NCI-H2171 treated with DMSO at 0.1 percent for 48 hours (cell line): ENCODE data around the gene PPM1D.
A peak's percentile ranks its signal among the peaks of the same experiment; 100 is the strongest.
"Not testable (repeated sequence)": the region's sequence is repeated elsewhere in the genome, so short reads cannot be mapped to it uniquely, and the experiment has no call there.

ENCODE experiments used
- DNase-seq: peaks from one replicate; lab custom pipeline; 2025; lab: John Stamatoyannopoulos, UW

The PPM1D gene

GRCh38 chr17:60668741-60669140 lies 68.7 kb downstream of the PPM1D start:
- not testable (repeated sequence) for DNase-seq

DNA sequence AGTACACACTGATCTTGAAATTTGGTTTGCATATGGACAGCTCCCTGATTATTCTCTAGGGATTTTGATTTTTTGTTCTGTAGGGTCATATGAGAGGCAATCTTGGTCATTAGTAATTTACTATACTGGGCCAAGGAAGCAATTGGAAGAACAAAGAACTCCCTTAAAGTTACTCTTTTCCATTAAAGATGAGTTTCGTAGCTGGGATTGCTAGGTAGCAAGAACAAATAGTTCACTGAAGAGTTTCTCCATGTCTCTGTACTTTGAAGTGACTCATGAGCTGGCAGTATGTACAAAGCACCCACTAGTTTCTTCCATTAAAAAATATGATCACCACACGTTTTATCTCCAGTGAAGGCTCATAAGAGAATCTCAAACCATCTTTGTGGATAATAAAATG lies 71.5 kb downstream of the PPM1D start:
- no peak for DNase-seq

DNA sequence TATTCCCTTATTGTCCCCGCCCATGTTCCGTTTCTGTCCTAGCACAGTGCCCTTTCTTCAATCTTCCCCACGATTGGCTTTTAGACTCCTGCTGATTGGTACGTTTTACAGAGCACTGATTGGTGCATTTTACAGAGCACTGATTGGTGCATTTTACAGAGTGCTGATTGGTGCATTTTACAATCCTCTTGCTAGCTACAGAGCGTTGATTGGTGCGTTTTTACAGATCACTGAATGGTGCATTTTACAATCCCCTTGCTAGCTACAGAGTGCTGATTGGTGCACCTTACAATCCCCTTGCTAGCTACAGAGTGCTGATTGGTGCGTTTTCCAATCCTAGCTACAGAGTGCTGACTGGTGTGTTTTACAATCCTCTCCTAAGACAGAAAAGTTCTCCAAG lies 74.6 kb downstream of the PPM1D start:
- not testable (repeated sequence) for DNase-seq

DNA sequence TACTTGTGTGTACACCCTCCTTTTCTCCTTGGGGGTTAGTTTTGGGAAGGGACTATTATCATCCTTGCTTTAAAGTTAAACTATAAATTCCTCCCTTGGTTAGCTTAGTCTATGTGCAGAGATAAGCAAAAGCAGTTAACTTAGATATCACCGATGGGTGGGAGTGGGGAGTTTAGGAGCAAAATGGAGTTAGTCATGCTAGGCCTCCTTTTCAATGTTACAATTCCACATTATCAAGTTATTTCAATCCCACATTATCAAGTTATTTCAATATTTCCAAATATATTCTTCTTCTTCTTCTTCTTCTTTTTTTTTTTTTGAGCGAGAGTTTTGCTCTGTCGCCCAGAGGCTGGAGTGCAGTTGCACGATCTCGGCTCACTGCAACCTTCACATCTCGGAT lies 76.0 kb downstream of the PPM1D start:
- no peak for DNase-seq

DNA sequence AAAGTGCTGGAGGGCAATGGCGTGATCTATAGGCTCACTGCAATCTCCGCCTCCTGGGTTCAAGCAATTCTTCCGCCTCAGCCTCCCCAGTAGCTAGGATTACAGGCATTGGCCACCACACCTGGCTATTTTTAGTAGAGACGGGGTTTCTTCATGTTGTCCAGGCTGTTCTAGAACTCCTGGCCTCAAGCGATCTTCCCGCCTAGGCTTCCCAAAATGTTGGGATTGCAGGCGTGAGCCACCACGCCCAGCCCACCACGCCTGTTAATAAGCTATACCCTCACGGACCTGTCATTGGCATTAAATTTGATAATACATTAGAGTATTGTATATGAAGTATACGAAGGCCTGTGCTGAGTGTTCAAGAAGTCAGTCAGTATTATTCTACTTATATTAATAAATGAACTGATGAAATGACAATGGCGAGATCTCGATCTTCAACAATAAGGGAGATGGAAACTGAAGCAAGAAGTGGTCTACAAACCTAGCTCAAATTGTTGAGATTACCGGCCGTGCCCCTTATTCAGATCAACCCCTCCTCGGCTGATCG lies 76.8 kb downstream of the PPM1D start:
- DNase-seq, result no peak

DNA sequence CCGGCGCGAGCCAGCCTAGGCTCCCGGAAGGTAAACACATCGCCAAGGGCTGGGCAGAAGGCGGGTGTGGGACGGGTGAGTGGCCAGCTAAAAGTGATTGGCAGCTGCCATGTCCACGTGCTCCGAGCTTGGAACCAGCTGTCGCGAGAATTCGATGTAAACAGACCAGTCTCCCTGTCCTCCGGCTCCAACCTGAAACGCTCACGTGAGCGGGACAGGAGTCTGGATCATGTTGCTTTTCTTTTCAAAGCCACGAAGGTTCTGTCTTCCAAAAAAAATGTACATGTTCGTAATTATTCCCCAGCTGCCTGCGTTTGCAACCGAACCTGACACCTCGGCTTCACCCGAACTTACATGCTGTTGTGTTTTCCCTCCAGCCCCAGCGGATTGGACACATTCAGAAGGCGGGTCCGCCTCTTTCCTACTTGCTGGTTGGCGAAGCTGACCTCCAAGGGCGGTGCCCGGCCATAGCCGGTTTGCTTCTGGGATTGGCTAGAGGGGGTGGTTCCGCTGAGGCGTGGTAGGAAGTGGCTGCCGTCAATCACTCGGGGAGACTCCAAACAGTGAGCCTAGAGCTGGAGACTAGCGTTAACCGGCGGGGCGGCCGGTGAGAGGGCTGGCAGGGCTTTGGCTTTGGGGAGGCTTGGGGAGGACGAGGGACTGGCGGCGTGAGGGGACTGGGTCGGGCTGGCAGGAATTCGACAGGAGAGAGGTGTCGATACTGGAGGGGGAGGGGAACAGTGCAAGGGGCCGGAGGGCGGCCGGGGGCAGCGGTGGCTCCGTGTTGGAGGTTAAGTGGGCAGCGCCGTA lies 77.5 kb downstream of the PPM1D start, which contains the start of gene BCAS3:
Gene BCAS3, plus strand, starts transcription at position 544 of the 810 bp plus-strand sequence.
- DNase-seq, result peak; percentile 99

GRCh38 chr17:60678118-60678444 lies 78.1 kb downstream of the PPM1D start:
- DNase-seq, result peak; percentile 41

DNA sequence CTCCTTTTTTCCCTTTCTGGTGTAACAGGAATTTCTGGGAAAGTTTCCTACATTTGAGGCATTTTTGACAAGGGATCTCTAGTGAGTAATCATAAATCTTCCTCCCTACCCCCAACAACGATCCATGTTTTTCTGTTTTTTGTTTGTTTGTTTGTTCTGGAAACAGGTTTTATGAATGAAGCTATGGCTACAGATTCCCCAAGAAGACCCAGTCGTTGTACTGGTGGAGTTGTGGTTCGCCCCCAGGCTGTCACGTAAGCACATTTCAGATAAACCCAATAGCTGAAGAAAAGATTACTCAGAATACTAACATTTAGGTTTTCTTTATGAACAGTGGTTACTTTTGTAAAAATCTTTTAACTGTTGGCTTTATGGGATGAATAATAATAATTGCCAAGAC lies 79.3 kb downstream of the PPM1D start:
- no peak for DNase-seq

DNA sequence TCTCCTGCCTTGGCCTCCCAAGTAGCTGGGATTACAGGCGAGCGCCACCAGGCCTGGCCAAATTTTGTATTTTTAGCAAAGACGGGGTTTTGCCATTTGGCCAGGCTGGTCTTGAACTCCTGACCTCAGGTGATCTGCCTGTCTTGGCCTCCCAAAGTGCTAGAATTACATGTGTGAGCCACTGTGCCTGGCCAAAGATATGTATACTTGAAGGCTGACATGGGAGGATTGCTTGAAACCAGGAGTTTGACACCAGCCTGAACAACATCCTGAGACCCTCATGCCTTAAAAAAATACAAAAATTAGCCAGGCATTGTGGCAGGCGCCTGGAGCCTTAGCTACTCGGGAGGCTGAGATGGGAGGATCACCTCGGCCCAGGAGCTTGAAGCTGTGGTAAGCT lies 80.8 kb downstream of the PPM1D start:
- no peak for DNase-seq

GRCh38 chr17:60685437-60685836 lies 85.4 kb downstream of the PPM1D start:
- DNase-seq, result no peak

- no peak for DNase-seq
Observed at GRCh38 chr17:60695960-60696359, 96.0 kb downstream of the PPM1D start.

GRCh38 chr17:60699090-60699489 lies 99.1 kb downstream of the PPM1D start:
- no peak for DNase-seq

DNA sequence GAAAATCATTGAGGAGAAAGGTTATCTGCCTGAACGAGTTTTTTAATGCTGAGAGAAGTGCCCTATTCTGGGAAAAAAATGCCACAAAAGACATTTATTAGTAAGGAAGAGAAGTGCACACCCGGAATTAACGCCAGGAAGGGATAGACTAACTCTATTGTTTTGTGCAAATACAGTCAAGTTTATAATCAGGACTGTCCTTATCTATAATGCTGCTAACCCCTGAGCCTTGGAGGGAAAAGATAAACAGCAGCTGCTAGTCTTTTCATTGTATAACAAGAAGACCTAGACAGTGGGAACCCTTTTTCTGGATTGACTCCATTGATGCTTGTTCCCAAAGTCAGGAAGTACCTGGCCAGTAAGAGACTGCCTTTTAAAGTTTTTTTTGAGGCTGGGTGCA lies 104.2 kb downstream of the PPM1D start:
- DNase-seq, result no peak

- DNase-seq, result no peak
Observed at GRCh38 chr17:60712675-60713074, 112.7 kb downstream of the PPM1D start.

DNA sequence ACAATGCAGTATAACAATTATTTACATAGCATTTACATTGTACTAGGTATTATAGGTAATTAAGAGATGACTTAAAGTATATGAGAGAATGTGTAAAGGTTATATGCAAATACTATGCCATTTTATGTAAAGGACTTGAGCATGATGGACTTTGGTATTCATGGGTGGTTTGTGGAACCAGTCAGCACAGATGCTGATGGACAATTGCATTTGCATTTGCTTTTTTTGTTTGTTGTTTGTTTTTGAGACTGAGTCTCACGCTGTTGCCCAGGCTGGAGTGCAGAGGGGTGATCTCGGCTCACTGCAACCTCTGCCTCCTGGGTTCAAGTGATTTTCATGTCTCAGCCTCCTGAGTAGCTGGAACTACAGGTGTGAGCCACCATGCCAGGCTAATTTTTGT lies 113.6 kb downstream of the PPM1D start:
- no peak for DNase-seq
